ENCODE measurements around the gene SIVA1. TPM values are rescaled to one million over a fixed set of nuclear protein-coding genes. Genes with fewer than 3 reads are reported as not detected.

SIVA1 gene
- total and polyA plus RNA-seq, 2 of the 8 experiments (the other 6 are each of a cell fraction or from before 2014, with no cell fraction given), result 123 to 589 TPM

GRCh38 chr14:104802394-104803184 is 49.6 kb downstream of the SIVA1 start:
- DNase-seq (ENCODE audit: low read depth in 1 of 2, low spot score in 2 of 2) (no peak), FAIRE-seq (no peak)
- ChIA-PET POLR2A (ENCODE audit: partially characterized antibody) (interaction anchor here (0.9 kb wide), 1 partner anchor 13 kb away, joined by 3 read pairs; no protein-coding TSS in a partner anchor), CTCF (ENCODE audit: partially characterized antibody) (interaction anchor here (1.3 to 2.4 kb wide), 4 partner anchors 16 to 33 kb away, joined by 6 to 10 read pairs (median 8); no protein-coding TSS in a partner anchor)
- TF ChIP-seq YY1 (IDR thresholded peaks at IDR 0.05; ENCODE audit: low read depth, low read length) (no peak), TAF1 (IDR thresholded peaks at IDR 0.05; ENCODE audit: low read depth, low read length) (no peak), CBX8 (IDR thresholded peaks at IDR 0.05; ENCODE audit: borderline replicate concordance, low read depth, low read length) (no peak), CHD1 (IDR thresholded peaks at IDR 0.05; ENCODE audit: low read depth, low read length) (no peak), CTBP2 (IDR thresholded peaks at IDR 0.05; ENCODE audit: borderline replicate concordance, insufficient read depth, insufficient read length, low read length) (no peak), EGR1 (IDR thresholded peaks at IDR 0.05; ENCODE audit: borderline replicate concordance, low read depth, low read length) (no peak), CBX5 (IDR thresholded peaks at IDR 0.05; ENCODE audit: low read depth, low read length) (no peak), NANOG (IDR thresholded peaks at IDR 0.05; ENCODE audit: insufficient read depth, low read depth, low read length, poor library complexity, severe bottlenecking) (no peak), KDM5A (IDR thresholded peaks at IDR 0.05; ENCODE audit: low read length) (no peak), SIRT6 (IDR thresholded peaks at IDR 0.05; ENCODE audit: low read length) (no peak), ZNF274 (IDR thresholded peaks at IDR 0.05; ENCODE audit: borderline replicate concordance, extremely low read depth, low read length) (no peak)
- 93% methylated on average over 19 of the region's 20 CpGs; no CpG with 5 or more reads in 1 of the 2 experiments for WGBS, 2 experiments (ENCODE audit: extremely low coverage in 1 of 2, insufficient coverage in 1 of 2, insufficient read length in 1 of 2, insufficient replicate concordance in 2 of 2, low coverage in 1 of 2, low lambda C conversion rate in 2 of 2, missing lambda C conversion rate in 1 of 2)
- Histone ChIP-seq H3K4me3 (ENCODE audit: extremely low read depth in 1 of 4, insufficient read depth in 2 of 4, low read depth in 3 of 4, low read length in 4 of 4) (no peak overlapping the region), H3K4me2 (ENCODE audit: insufficient read depth in 1 of 2, low read depth in 2 of 2, low read length in 2 of 2) (no peak overlapping the region; a peak in 1 of 4 replicates), H2BK5ac (ENCODE audit: low read depth, low read length) (no peak overlapping the region), H4K20me1 (replicated peaks in 1 of 2; ENCODE audit: control insufficient read depth in 1 of 2, insufficient read depth in 2 of 2, low read length in 2 of 2) (peaks cover 3 to 13% of the 10 kb centered on the region in 2 experiments), H2BK120ac (replicated peaks; ENCODE audit: low read depth, low read length) (no peak overlapping the region), H3K9ac (replicated peaks in 1 of 4; ENCODE audit: extremely low read depth in 1 of 4, low read depth in 3 of 4, low read length in 3 of 4) (no peak overlapping the region), H3K4ac (replicated peaks; ENCODE audit: insufficient read length, low read depth, low read length) (no peak overlapping the region), H2BK20ac (ENCODE audit: low read length) (no peak overlapping the region), H4K5ac (ENCODE audit: insufficient read length, low read depth, low read length) (no peak overlapping the region), H2BK15ac (ENCODE audit: low read length) (no peak overlapping the region), H2AK5ac (ENCODE audit: low read depth, low read length) (no peak overlapping the region), H3K23me2 (ENCODE audit: low read depth, low read length) (peaks cover 17% of the 10 kb centered on the region), H3K56ac (replicated peaks; ENCODE audit: insufficient read length, low read depth, low read length) (no peak overlapping the region), H3K14ac (ENCODE audit: insufficient read length) (no peak overlapping the region), H3K27me3 (replicated peaks in 1 of 4; ENCODE audit: control insufficient read depth in 3 of 4, extremely low read depth in 1 of 4, insufficient read depth in 3 of 4, low read length in 3 of 4) (peaks cover 20 to 53% (median 41%) of the 10 kb centered on the region in 4 experiments), H3K9me3 (ENCODE audit: insufficient read depth in 2 of 2, low read depth in 1 of 2, low read length in 1 of 2) (no peaks in the 10 kb centered on the region), H3K36me3 (ENCODE audit: control insufficient read depth in 2 of 4, insufficient read depth in 4 of 4, low read length in 3 of 4) (no peaks in the 10 kb centered on the region), H3K27ac (ENCODE audit: low read depth, low read length) (no peak overlapping the region), H3K4me1 (replicated peaks in 1 of 4; ENCODE audit: control insufficient read depth in 3 of 4, insufficient read depth in 4 of 4, low read length in 3 of 4) (peaks cover 0 to 13% (median 9%) of the 10 kb centered on the region in 4 experiments; a peak in 6 of 7 replicates), H3K79me2 (ENCODE audit: control insufficient read depth in 1 of 2, insufficient read depth in 2 of 2, low read length in 2 of 2) (no peaks in the 10 kb centered on the region), H3K23ac (ENCODE audit: insufficient read length) (no peak overlapping the region), H3K18ac (ENCODE audit: extremely low read depth, low read length) (no peak overlapping the region), H3K79me1 (ENCODE audit: low read depth, low read length) (no peaks in the 10 kb centered on the region), H4K91ac (replicated peaks; ENCODE audit: insufficient read length, low read length) (no peak overlapping the region), H4K8ac (ENCODE audit: extremely low read depth, insufficient read depth, low read length) (no peak overlapping the region; the same call in 1 of the 2 replicates), H2BK12ac (ENCODE audit: low read depth, low read length) (no peak overlapping the region), H2AFZ (ENCODE audit: low read length) (no peak overlapping the region)
